ENCODE measurements around the gene FLVCR1.
"Not testable (repeated sequence)": the region's sequence is repeated elsewhere in the genome, so short reads cannot be mapped to it uniquely, and the experiment has no call there.

Gene FLVCR1

GRCh38 chr1:212857992-212858460 is at the start of gene FLVCR1:
Gene FLVCR1 (plus strand): TSS chr1:212858275. CDS start chr1:212858453, 178 bp downstream.
- DNase-seq (ENCODE audit: low spot score), result peak; percentile 94

- DNase-seq (ENCODE audit: low spot score), result no peak
Observed at GRCh38 chr1:212814537-212815334, 43.3 kb upstream of the FLVCR1 start.

GRCh38 chr1:212816567-212817278 is 41.4 kb upstream of the FLVCR1 start:
- DNase-seq (ENCODE audit: low spot score), result no peak

- DNase-seq (ENCODE audit: low spot score), result no peak
Observed at GRCh38 chr1:212819726-212820125, 38.3 kb upstream of the FLVCR1 start.

- DNase-seq (ENCODE audit: low spot score), result no peak
Observed at GRCh38 chr1:212820969-212821368, 37.1 kb upstream of the FLVCR1 start.

- DNase-seq (ENCODE audit: low spot score), result no peak
Observed at GRCh38 chr1:212822956-212823355, 35.1 kb upstream of the FLVCR1 start.

GRCh38 chr1:212824201-212824600 is 33.9 kb upstream of the FLVCR1 start:
- no peak for DNase-seq (ENCODE audit: low spot score)

- DNase-seq (ENCODE audit: low spot score), result no peak
Observed at GRCh38 chr1:212825798-212826452, 32.1 kb upstream of the FLVCR1 start.

GRCh38 chr1:212827171-212827776 is 30.8 kb upstream of the FLVCR1 start:
- no peak for DNase-seq (ENCODE audit: low spot score)

GRCh38 chr1:212827831-212828278 is 30.2 kb upstream of the FLVCR1 start:
- no peak for DNase-seq (ENCODE audit: low spot score)

GRCh38 chr1:212828395-212828794 is 29.7 kb upstream of the FLVCR1 start:
- no peak for DNase-seq (ENCODE audit: low spot score)

- not testable (repeated sequence) for DNase-seq (ENCODE audit: low spot score)
Observed at GRCh38 chr1:212833211-212834207, 24.6 kb upstream of the FLVCR1 start.

GRCh38 chr1:212838145-212838544 is 19.9 kb upstream of the FLVCR1 start:
- no peak for DNase-seq (ENCODE audit: low spot score)

GRCh38 chr1:212844521-212844920 is 13.6 kb upstream of the FLVCR1 start:
- not testable (repeated sequence) for DNase-seq (ENCODE audit: low spot score)

- DNase-seq (ENCODE audit: low spot score), result no peak
Observed at GRCh38 chr1:212847549-212847948, 10.5 kb upstream of the FLVCR1 start, which contains the start of gene SPATA45. Gene SPATA45 (minus strand): TSS chr1:212847649. CDS start chr1:212836149, 11,500 bp downstream.

GRCh38 chr1:212852105-212852688 is 5.9 kb upstream of the FLVCR1 start:
- DNase-seq (ENCODE audit: low spot score), result no peak

GRCh38 chr1:212853658-212854057 is 4.4 kb upstream of the FLVCR1 start:
- no peak for DNase-seq (ENCODE audit: low spot score)

GRCh38 chr1:212856755-212857154 is 1.3 kb upstream of the FLVCR1 start:
- DNase-seq (ENCODE audit: low spot score), result no peak

- DNase-seq (ENCODE audit: low spot score), result no peak
Observed at GRCh38 chr1:212858461-212859265, 588 bp downstream of the FLVCR1 start.
